H9 (cell line): ENCODE measurements around the gene WDR70. TPM values are rescaled to one million over a fixed set of nuclear protein-coding genes. Genes with fewer than 3 reads are reported as not detected.

Experiments
- DNase-seq: peaks from one replicate; pipeline ENCODE4 v3.0.0-alpha.2; 2017
- H2AFZ ChIP-seq: one replicate; pipeline ENCODE4 v1.6.1; 2013; ENCODE audit warnings: mild to moderate bottlenecking, low read length, control low read depth, moderate library complexity
- H2AK5ac ChIP-seq: 2 replicates; pipeline ENCODE4 v1.6.1; 2013; ENCODE audit warnings: low read length, control low read depth, mixed read lengths; ENCODE audit not compliant: insufficient read length
- H2BK120ac ChIP-seq: one replicate; pipeline ENCODE4 v1.6.1; 2013; ENCODE audit warnings: low read depth, mild to moderate bottlenecking, low read length, control low read depth, inconsistent platforms; ENCODE audit not compliant: poor library complexity, severe bottlenecking
- H2BK12ac ChIP-seq: 2 replicates; pipeline ENCODE4 v1.6.1; 2013; ENCODE audit warnings: low read length, control low read depth, mixed read lengths, low read depth; ENCODE audit not compliant: insufficient read length
- H2BK15ac ChIP-seq: 2 replicates; pipeline ENCODE4 v1.6.1; 2013; ENCODE audit warnings: low read depth, low read length, control low read depth
- H2BK20ac ChIP-seq: one replicate; pipeline ENCODE4 v1.6.1; 2013; ENCODE audit warnings: low read depth, mild to moderate bottlenecking, low read length, control low read depth, inconsistent platforms; ENCODE audit not compliant: poor library complexity, severe bottlenecking
- H2BK5ac ChIP-seq: 2 replicates; pipeline ENCODE4 v1.6.1; 2013; ENCODE audit warnings: low read length, control low read depth, mixed read lengths; ENCODE audit not compliant: insufficient read length
- H3K14ac ChIP-seq: 2 replicates; pipeline ENCODE4 v1.6.1; 2013; ENCODE audit warnings: low read length, control low read depth; ENCODE audit not compliant: insufficient read depth
- H3K18ac ChIP-seq: 2 replicates; pipeline ENCODE4 v1.6.1; 2013; ENCODE audit warnings: low read depth, mild to moderate bottlenecking, mixed read lengths, low read length, control low read depth; ENCODE audit not compliant: insufficient read length
- H3K23ac ChIP-seq: 2 replicates; pipeline ENCODE4 v1.6.1; 2013; ENCODE audit warnings: low read length, control low read depth, mixed read lengths, low read depth; ENCODE audit not compliant: insufficient read length
- H3K23me2 ChIP-seq: 2 replicates; pipeline ENCODE4 v1.6.1; 2013; ENCODE audit warnings: low read depth, mild to moderate bottlenecking, mixed read lengths, low read length, control low read depth; ENCODE audit not compliant: insufficient read length, poor library complexity, severe bottlenecking
- H3K27ac ChIP-seq: 2 replicates; pipeline ENCODE4 v1.5.1; 2013; ENCODE audit warnings: low read length, control low read depth, mixed read lengths, low read depth; ENCODE audit not compliant: insufficient read length
- H3K27me3 ChIP-seq: 2 replicates; pipeline ENCODE4 v1.6.1; 2013; ENCODE audit warnings: low read length, control low read depth, inconsistent platforms; ENCODE audit not compliant: insufficient read depth
- H3K4ac ChIP-seq: 2 replicates; pipeline ENCODE4 v1.6.1; 2013; ENCODE audit warnings: low read depth, mild to moderate bottlenecking, control low read depth, inconsistent platforms, low read length, moderate library complexity
- H3K4me1 ChIP-seq: 2 replicates; pipeline ENCODE4 v1.6.1; 2013; ENCODE audit warnings: low read length, control low read depth, inconsistent platforms; ENCODE audit not compliant: insufficient read depth
- H3K4me2 ChIP-seq: 2 replicates; pipeline ENCODE4 v1.6.1; 2013; ENCODE audit warnings: low read length, control low read depth, mixed read lengths; ENCODE audit not compliant: insufficient read length, insufficient read depth
- H3K56ac ChIP-seq: 2 replicates; pipeline ENCODE4 v1.6.1; 2013; ENCODE audit warnings: low read depth, mild to moderate bottlenecking, mixed read lengths, low read length, control low read depth; ENCODE audit not compliant: insufficient read length
- H3K79me1 ChIP-seq: 2 replicates; pipeline ENCODE4 v1.6.1; 2013; ENCODE audit warnings: low read depth, mild to moderate bottlenecking, moderate library complexity, low read length, control low read depth, inconsistent platforms; ENCODE audit not compliant: insufficient read depth, poor library complexity, severe bottlenecking
- H3K79me2 ChIP-seq: 2 replicates; pipeline ENCODE4 v1.6.1; 2013; ENCODE audit warnings: low read length, control low read depth, inconsistent platforms; ENCODE audit not compliant: insufficient read depth
- H3K9ac ChIP-seq: 2 replicates; pipeline ENCODE4 v1.6.1; 2013; ENCODE audit warnings: low read length, control low read depth, mixed read lengths; ENCODE audit not compliant: insufficient read length; ENCODE audit errors: extremely low read depth
- H3K9me3 ChIP-seq: one replicate; pipeline ENCODE4 v1.6.1; 2013; ENCODE audit warnings: low read depth, low read length, inconsistent platforms; ENCODE audit not compliant: control insufficient read depth
- H3T11ph ChIP-seq: one replicate; pipeline ENCODE4 v1.6.1; 2013; ENCODE audit warnings: mild to moderate bottlenecking, low read length, control low read depth, inconsistent platforms
- H4K20me1 ChIP-seq: one replicate; pipeline ENCODE4 v1.6.1; 2013; ENCODE audit not compliant: control insufficient read depth, insufficient read length, insufficient read depth
- H4K5ac ChIP-seq: 2 replicates; pipeline ENCODE4 v1.6.1; 2013; ENCODE audit warnings: low read depth, mild to moderate bottlenecking, mixed read lengths, low read length, control low read depth; ENCODE audit not compliant: insufficient read length
- H4K8ac ChIP-seq: replicated peaks from 2 replicates; pipeline ENCODE4 v1.6.1; 2013; ENCODE audit warnings: low read length, control low read depth, mixed read lengths, low read depth; ENCODE audit not compliant: insufficient read length
- H4K91ac ChIP-seq: 2 replicates; pipeline ENCODE4 v1.6.1; 2013; ENCODE audit warnings: low read depth, mild to moderate bottlenecking, moderate library complexity, mixed read lengths, low read length, control low read depth; ENCODE audit not compliant: insufficient read length
- H3K27ac Mint-ChIP-seq, 3 experiments: 2 replicates in 2 of 3; 3 replicates in 1 of 3; pipeline ENCODE4 v1.8.0; 2020 to 2021; ENCODE audit warnings: mixed read lengths in 3 of 3, mild to moderate bottlenecking in 1 of 3, moderate library complexity in 1 of 3
- H3K27me3 Mint-ChIP-seq: 2 replicates; pipeline ENCODE4 v1.8.0; 2021; ENCODE audit warnings: low read depth, mild to moderate bottlenecking, moderate library complexity, mixed read lengths
- H3K36me3 Mint-ChIP-seq, 3 experiments: 2 replicates in 2 of 3; 3 replicates in 1 of 3; pipeline ENCODE4 v1.8.0; 2020 to 2021; ENCODE audit warnings: low read depth in 3 of 3, mixed read lengths in 3 of 3; ENCODE audit not compliant: insufficient read depth in 1 of 3
- H3K4me1 Mint-ChIP-seq, 2 experiments: 2 replicates each; pipeline ENCODE4 v1.8.0; 2020; ENCODE audit warnings: mixed read lengths in 2 of 2
- H3K4me3 Mint-ChIP-seq, 2 experiments: 2 replicates in 1 of 2; 3 replicates in 1 of 2; pipeline ENCODE4 v1.8.0; 2020 to 2021; ENCODE audit warnings: mild to moderate bottlenecking in 2 of 2, mixed read lengths in 2 of 2, moderate library complexity in 1 of 2
- H3K9me3 Mint-ChIP-seq, 2 experiments: 2 replicates in 1 of 2; 3 replicates in 1 of 2; pipeline ENCODE4 v1.8.0; 2020; ENCODE audit warnings: mild to moderate bottlenecking in 2 of 2, mixed read lengths in 2 of 2, moderate library complexity in 1 of 2
- CTCF ChIP-seq: fragments of 200-600 bp; sonication (generic); conservative IDR thresholded peaks from 3 replicates; pipeline ENCODE4 v1.8.0; 2021; ENCODE audit warnings: antibody characterized with exemption, mild to moderate bottlenecking
- WGBS: extraction: QIAGEN DNeasy Blood & Tissue Kit; methylation state at CpG from one replicate; pipeline ENCODE4 v1.1.7; 2013; ENCODE audit warnings: missing lambda C conversion rate, low lambda C conversion rate, mixed read lengths; ENCODE audit not compliant: insufficient read length; ENCODE audit errors: extremely low coverage; 5-methylcytosine and 5-hydroxymethylcytosine counted together
- total RNA-seq: library from RNA; stranded (reverse); gene quantifications from 2 replicates; pipeline ENCODE4 v1.2.1, GENCODE V29; 2021

The WDR70 gene
- total RNA-seq, 1 experiment from 2014 or later, result 38.1 TPM

GRCh38 chr5:37751227-37751626 lies 372.1 kb downstream of the WDR70 start:
- Histone ChIP-seq H2BK15ac (no peak overlapping the region), H3T11ph (no peak overlapping the region), H3K9ac (no peak overlapping the region), H3K9me3 (no peaks in the 10 kb centered on the region), H2BK20ac (no peak overlapping the region), H3K79me2 (no peaks in the 10 kb centered on the region), H2BK5ac (no peak overlapping the region), H2BK120ac (no peak overlapping the region), H3K14ac (no peak overlapping the region), H4K5ac (no peak overlapping the region), H3K23me2 (no peaks in the 10 kb centered on the region), H4K8ac (no peak overlapping the region), H2BK12ac (no peak overlapping the region), H3K4ac (no peak overlapping the region), H3K23ac (no peak overlapping the region), H3K18ac (no peak overlapping the region), H3K27ac (no peak overlapping the region), H3K4me2 (no peak overlapping the region), H2AFZ (no peak overlapping the region), H3K79me1 (no peaks in the 10 kb centered on the region), H3K4me1 (no peaks in the 10 kb centered on the region), H2AK5ac (no peak overlapping the region), H3K27me3 (no peaks in the 10 kb centered on the region), H3K56ac (no peak overlapping the region), H4K91ac (no peak overlapping the region), H4K20me1 (no peaks in the 10 kb centered on the region)
- H3K36me3 Mint-ChIP-seq, result peaks cover 0 to 2% (median 0%) of the 10 kb centered on the region in 3 experiments; a peak in 1 of 7 replicates
- H3K4me1 Mint-ChIP-seq, result no peaks in the 10 kb centered on the region
- no peak for DNase-seq
- H3K27me3 Mint-ChIP-seq, result no peaks in the 10 kb centered on the region
- no peak overlapping the region for H3K27ac Mint-ChIP-seq
- no peak overlapping the region for H3K4me3 Mint-ChIP-seq
- no CpG with 5 or more reads among the region's 3 CpGs for WGBS
- no peak for TF ChIP-seq CTCF
- peaks cover 1 to 12% of the 10 kb centered on the region in 2 experiments; a peak in 4 of 5 replicates for H3K9me3 Mint-ChIP-seq
